Trophoblast cell (in vitro differentiated cells and primary cell): ENCODE measurements around the gene CYP2A6.

Experiments used
- DNase-seq, 2 donors: peaks; one replicate each; pipeline ENCODE4 v3.0.0-alpha.2; 2016
- H2AFZ ChIP-seq: 2 replicates; pipeline ENCODE4 v1.6.1; 2013; ENCODE audit warnings: low read length, moderate library complexity, mild to moderate bottlenecking; ENCODE audit not compliant: insufficient read depth, poor library complexity
- H2AK5ac ChIP-seq: 2 replicates; pipeline ENCODE4 v1.6.1; 2013; ENCODE audit warnings: mild to moderate bottlenecking, low read length
- H2BK120ac ChIP-seq: 2 replicates; pipeline ENCODE4 v1.6.1; 2013; ENCODE audit warnings: low read length, mild to moderate bottlenecking, moderate library complexity; ENCODE audit not compliant: insufficient read depth, poor library complexity
- H2BK12ac ChIP-seq: 2 replicates; pipeline ENCODE4 v1.6.1; 2013; ENCODE audit warnings: mild to moderate bottlenecking, low read length, moderate library complexity
- H2BK5ac ChIP-seq: 2 replicates; pipeline ENCODE4 v1.6.1; 2013; ENCODE audit warnings: low read length, low read depth, moderate library complexity, mild to moderate bottlenecking; ENCODE audit not compliant: poor library complexity
- H3K14ac ChIP-seq: 2 replicates; pipeline ENCODE4 v1.6.1; 2013; ENCODE audit warnings: mild to moderate bottlenecking, low read length
- H3K18ac ChIP-seq: 2 replicates; pipeline ENCODE4 v1.6.1; 2013; ENCODE audit warnings: mild to moderate bottlenecking, low read length
- H3K23ac ChIP-seq: 2 replicates; pipeline ENCODE4 v1.6.1; 2013; ENCODE audit warnings: low read length
- H3K27ac ChIP-seq: 2 replicates; pipeline ENCODE4 v1.5.1; 2013; ENCODE audit warnings: low read depth, mild to moderate bottlenecking, inconsistent platforms, low read length, moderate library complexity
- H3K27me3 ChIP-seq: 2 replicates; pipeline ENCODE4 v1.6.1; 2013; ENCODE audit warnings: inconsistent platforms, mild to moderate bottlenecking, low read length, moderate library complexity; ENCODE audit not compliant: insufficient read depth
- H3K36me3 ChIP-seq, 2 experiments: 1 replicate in 1 of 2; 2 replicates in 1 of 2; pipeline ENCODE4 v1.6.1; 2013; ENCODE audit warnings: low read length in 2 of 2, mild to moderate bottlenecking in 2 of 2, moderate library complexity in 1 of 2; ENCODE audit not compliant: insufficient read depth in 2 of 2, control insufficient read depth in 1 of 2
- H3K4ac ChIP-seq: 2 replicates; pipeline ENCODE4 v1.6.1; 2013; ENCODE audit warnings: low read depth, mild to moderate bottlenecking, low read length, moderate library complexity
- H3K4me1 ChIP-seq, 2 experiments: 1 replicate in 1 of 2; 2 replicates in 1 of 2; pipeline ENCODE4 v1.6.1; 2013; ENCODE audit warnings: low read length in 2 of 2, mild to moderate bottlenecking in 2 of 2, moderate library complexity in 1 of 2; ENCODE audit not compliant: insufficient read depth in 2 of 2, control insufficient read depth in 1 of 2
- H3K4me2 ChIP-seq: 2 replicates; pipeline ENCODE4 v1.6.1; 2013; ENCODE audit warnings: inconsistent platforms, mild to moderate bottlenecking, low read length, moderate library complexity
- H3K4me3 ChIP-seq: 2 replicates; pipeline ENCODE4 v1.5.1; 2013; ENCODE audit warnings: mild to moderate bottlenecking, low read depth, low read length, inconsistent platforms
- H3K79me1 ChIP-seq: one replicate; pipeline ENCODE4 v1.6.1; 2013; ENCODE audit warnings: low read length
- H3K79me2 ChIP-seq: 2 replicates; pipeline ENCODE4 v1.6.1; 2013; ENCODE audit warnings: low read length, mild to moderate bottlenecking; ENCODE audit not compliant: control insufficient read depth, insufficient read depth, poor library complexity
- H3K9ac ChIP-seq: 2 replicates; pipeline ENCODE4 v1.6.1; 2013; ENCODE audit warnings: mild to moderate bottlenecking, low read length
- H3K9me3 ChIP-seq: 2 replicates; pipeline ENCODE4 v1.6.1; 2013; ENCODE audit warnings: low read depth, mild to moderate bottlenecking, control low read depth, inconsistent platforms, low read length; ENCODE audit not compliant: insufficient read depth
- H4K12ac ChIP-seq: 2 replicates; pipeline ENCODE4 v1.6.1; 2013; ENCODE audit warnings: low read depth, mild to moderate bottlenecking, low read length, moderate library complexity
- H4K8ac ChIP-seq: 2 replicates; pipeline ENCODE4 v1.6.1; 2013; ENCODE audit warnings: low read depth, mild to moderate bottlenecking, low read length, moderate library complexity
- H4K91ac ChIP-seq: one replicate; pipeline ENCODE4 v1.6.1; 2013; ENCODE audit warnings: low read depth, mild to moderate bottlenecking, low read length, moderate library complexity
- WGBS: extraction: QIAGEN DNeasy Blood & Tissue Kit; methylation state at CpG from one replicate; pipeline ENCODE4 v1.1.7; 2013; ENCODE audit warnings: missing lambda C conversion rate; ENCODE audit not compliant: insufficient read length, insufficient coverage; ENCODE audit errors: extremely low coverage; 5-methylcytosine and 5-hydroxymethylcytosine counted together

The CYP2A6 gene

GRCh38 chr19:40798683-40799557 is 51.3 kb downstream of the CYP2A6 start, which contains the start of gene EGLN2:
Gene EGLN2, plus strand, starts transcription at chr19:40799191. Its CDS starts 1,382 bp downstream, at chr19:40800573.
- Histone ChIP-seq H2BK5ac (peak within 1 kb of the TSS; percentile 83), H3K4me2 (peak within 1 kb of the TSS; percentile 83), H4K12ac (peak within 1 kb of the TSS; percentile 68), H3K27me3 (no peaks in the 10 kb centered on the region), H3K4ac (peak within 1 kb of the TSS; percentile 82), H3K18ac (peak within 1 kb of the TSS; percentile 78), H3K79me2 (peaks cover 39% of the 10 kb centered on the region), H4K8ac (peak within 1 kb of the TSS; percentile 81), H2BK12ac (peak within 1 kb of the TSS; percentile 2), H2AK5ac (peak within 1 kb of the TSS; percentile 60), H3K27ac (peak within 1 kb of the TSS; percentile 81), H3K4me3 (peak within 1 kb of the TSS; percentile 89), H3K4me1 (peaks cover 31 to 40% of the 10 kb centered on the region in 2 experiments), H3K9me3 (peaks cover 2% of the 10 kb centered on the region), H2BK120ac (peak within 1 kb of the TSS; percentile 87), H2AFZ (peak within 1 kb of the TSS; percentile 31), H3K14ac (peak within 1 kb of the TSS; percentile 96), H3K79me1 (peaks cover 10% of the 10 kb centered on the region), H3K9ac (peak within 1 kb of the TSS; percentile 85), H3K23ac (no peak within 1 kb of the TSS), H3K36me3 (peaks cover 33 to 34% of the 10 kb centered on the region in 2 experiments), H4K91ac (peak within 1 kb of the TSS; percentile 90)
- peak; percentile 100 for DNase-seq
- no CpG with 5 or more reads among the region's 110 CpGs for WGBS

- Histone ChIP-seq H3K4me1 (peaks cover 24 to 34% of the 10 kb centered on the region in 2 experiments), H3K4ac (no peak overlapping the region), H3K36me3 (peaks cover 25 to 27% of the 10 kb centered on the region in 2 experiments), H3K79me2 (peaks cover 32% of the 10 kb centered on the region), H2AFZ (no peak overlapping the region), H2BK120ac (no peak overlapping the region), H3K79me1 (peaks cover 10% of the 10 kb centered on the region), H3K9me3 (peaks cover 2% of the 10 kb centered on the region), H3K23ac (no peak overlapping the region), H2BK12ac (no peak overlapping the region), H3K27ac (peak overlapping the region; percentile 63), H3K27me3 (no peaks in the 10 kb centered on the region), H3K14ac (no peak overlapping the region), H3K18ac (no peak overlapping the region), H3K9ac (no peak overlapping the region), H3K4me3 (peak overlapping the region; percentile 64), H3K4me2 (peak overlapping the region; percentile 81), H2BK5ac (no peak overlapping the region), H4K8ac (peak overlapping the region; percentile 25), H2AK5ac (no peak overlapping the region), H4K12ac (no peak overlapping the region), H4K91ac (no peak overlapping the region)
- WGBS: no CpG with 5 or more reads among the region's 28 CpGs
- DNase-seq: peak; percentile 97 to 98
Measured at GRCh38 chr19:40797963-40798682, 52.1 kb downstream of the CYP2A6 start.

GRCh38 chr19:40797166-40797962 is 52.9 kb downstream of the CYP2A6 start:
- WGBS: no CpG with 5 or more reads among the region's 14 CpGs

More at GRCh38 chr19:40797166-40797962, 52.9 kb downstream of the CYP2A6 start:
- Histone ChIP-seq H2BK5ac (no peak overlapping the region), H4K8ac (no peak overlapping the region), H3K79me2 (peaks cover 27% of the 10 kb centered on the region), H3K36me3 (peaks cover 18 to 19% of the 10 kb centered on the region in 2 experiments), H3K14ac (no peak overlapping the region), H3K9ac (no peak overlapping the region), H3K79me1 (peaks cover 10% of the 10 kb centered on the region), H3K9me3 (no peaks in the 10 kb centered on the region), H3K27ac (no peak overlapping the region), H3K4me2 (no peak overlapping the region), H3K4ac (no peak overlapping the region), H3K4me1 (peaks cover 18 to 26% of the 10 kb centered on the region in 2 experiments), H3K18ac (no peak overlapping the region), H3K27me3 (no peaks in the 10 kb centered on the region), H3K23ac (no peak overlapping the region), H3K4me3 (no peak overlapping the region), H2AK5ac (peak overlapping the region; percentile 18), H2AFZ (no peak overlapping the region), H2BK12ac (no peak overlapping the region), H4K12ac (no peak overlapping the region), H2BK120ac (peak overlapping the region; percentile 4), H4K91ac (no peak overlapping the region)
- peak in 1 of 2 donors; percentile 43 for DNase-seq
